ENCODE results near the gene TMEM183A. TPM values are rescaled to one million over a fixed set of nuclear protein-coding genes. Genes with fewer than 3 reads are reported as not detected.
A peak's percentile ranks its signal among the peaks of the same experiment; 100 is the strongest.

The TMEM183A gene, protein sequence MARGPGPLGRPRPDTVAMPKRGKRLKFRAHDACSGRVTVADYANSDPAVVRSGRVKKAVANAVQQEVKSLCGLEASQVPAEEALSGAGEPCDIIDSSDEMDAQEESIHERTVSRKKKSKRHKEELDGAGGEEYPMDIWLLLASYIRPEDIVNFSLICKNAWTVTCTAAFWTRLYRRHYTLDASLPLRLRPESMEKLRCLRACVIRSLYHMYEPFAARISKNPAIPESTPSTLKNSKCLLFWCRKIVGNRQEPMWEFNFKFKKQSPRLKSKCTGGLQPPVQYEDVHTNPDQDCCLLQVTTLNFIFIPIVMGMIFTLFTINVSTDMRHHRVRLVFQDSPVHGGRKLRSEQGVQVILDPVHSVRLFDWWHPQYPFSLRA
- total RNA-seq (2012; rRNA removed) (63.1 and 68.0 TPM in 2 replicates), polyA plus RNA-seq (2012; rRNA removed) (52.8 and 56.8 TPM in 2 replicates), Bru-seq, nascent RNA (percentile 78 among the genes with signal in this experiment), BruChase-seq, experiment 1, labeled RNA remaining after a 6-hour chase (percentile 76 among the genes with signal in this experiment), BruChase-seq, experiment 2, labeled RNA remaining after a 2-hour chase (percentile 68 among the genes with signal in this experiment)
- 20.7 and 41.4 TPM in 2 replicates for polyA plus RNA-seq (2012; cell fraction: cytosol; rRNA removed)
- 38.3 and 88.4 TPM in 2 replicates for polyA plus RNA-seq (2012; cell fraction: nucleus; rRNA removed; ENCODE audit: low replicate concordance)
- long read RNA-seq, transcript TMEM183A-201 (8 exons, 3,019 nt) = major isoform, 54 of 90 reads
- long read RNA-seq, partial matches to known transcripts = 16 of 90 reads
- long read RNA-seq, other reads (novel, unspliced or antisense) = 20 of 90 reads

DNA sequence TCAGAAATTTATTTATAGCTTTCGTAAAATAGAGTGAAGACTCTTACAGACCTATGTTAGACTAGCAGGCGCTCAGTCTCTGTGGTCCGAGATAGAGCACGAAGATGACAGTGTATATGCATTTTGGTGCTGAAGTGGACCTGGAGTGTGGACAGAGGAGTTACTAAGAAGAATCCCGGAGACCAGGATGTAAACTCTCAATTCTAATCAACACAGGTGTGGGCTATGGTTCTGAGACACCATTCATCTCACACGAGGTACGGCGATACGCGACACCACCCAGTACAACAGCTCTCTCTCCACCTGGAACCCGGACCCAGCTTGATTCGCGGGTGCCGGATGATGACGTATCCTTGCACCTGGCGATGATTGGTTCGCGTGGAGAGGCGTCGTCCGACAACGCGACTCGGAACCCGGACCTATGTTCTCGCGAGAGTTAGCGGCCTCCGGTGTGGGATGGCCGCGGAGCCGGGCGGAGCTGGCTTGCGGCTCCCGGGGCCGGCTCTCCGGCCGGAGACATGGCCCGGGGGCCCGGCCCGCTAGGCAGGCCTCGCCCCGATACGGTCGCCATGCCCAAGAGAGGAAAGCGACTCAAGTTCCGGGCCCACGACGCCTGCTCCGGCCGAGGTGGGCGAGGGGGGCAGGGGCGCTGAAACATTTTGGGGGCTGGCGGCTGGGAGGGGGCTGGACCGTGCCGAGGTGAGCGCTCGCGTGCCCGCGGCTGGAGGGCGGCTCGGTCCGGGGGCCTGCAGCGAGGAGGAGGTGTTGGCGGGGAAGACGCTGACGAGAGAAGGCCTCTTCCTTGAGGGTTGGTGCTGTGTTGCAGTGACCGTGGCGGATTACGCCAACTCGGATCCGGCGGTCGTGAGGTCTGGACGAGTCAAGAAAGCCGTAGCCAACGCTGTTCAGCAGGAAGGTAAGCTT is at the start of gene TMEM183A:
TSS of gene TMEM183A (plus strand) at position 427 of the 924 bp plus-strand sequence. CDS start at position 519, 92 bp downstream.
- POLR2A ChIA-PET (ENCODE audit: unreplicated experiment) = no interaction called here
- peak within 1 kb of the TSS; percentile 96 for H3K14ac ChIP-seq (replicated peaks; ENCODE audit: low read depth, low read length)
- H2BK120ac ChIP-seq (ENCODE audit: low read depth, low read length) = peak within 1 kb of the TSS; percentile 28
- peaks cover 13% of the 10 kb centered on the region for H4K20me1 ChIP-seq (ENCODE audit: insufficient read depth, low read length)
- ATAC-seq (ENCODE audit: low read depth) = peak; percentile 97
- peak; percentile 97 for DNase-seq
- dilution Hi-C loops (cut with HindIII; ENCODE audit: low sequenced_read_pairs, unreplicated experiment) (no loop called here), in situ Hi-C loops (cut with MboI; ENCODE audit: low sequenced_read_pairs) (no loop called here), intact Hi-C loops (cut with micrococcal nuclease) (no loop called here)
- WGBS, 2 experiments (ENCODE audit: extremely low coverage in 2 of 2, insufficient read length in 1 of 2) = 1% methylated on average over 24 of the region's 78 CpGs; no CpG with 5 or more reads in 1 of the 2 experiments
- H3K9me3 ChIP-seq (ENCODE audit: control insufficient read depth, insufficient read depth, low read length) = no peaks in the 10 kb centered on the region
- BruUV-seq (replicated peaks) = no TSS peak
- peak within 1 kb of the TSS; percentile 83 for H3K9ac ChIP-seq (ENCODE audit: low read depth, low read length)
- H2AK5ac ChIP-seq (ENCODE audit: low read depth, low read length) = peak within 1 kb of the TSS; percentile 90
- H3K4me3 ChIP-seq (ENCODE audit: insufficient read depth, low read depth, low read length) = peak within 1 kb of the TSS; percentile 58
- peaks cover 5 to 21% of the 10 kb centered on the region in 2 experiments; a peak in 3 of 4 replicates for H3K79me1 ChIP-seq (ENCODE audit: low read depth in 1 of 2, low read length in 2 of 2)
- H3K4me1 ChIP-seq (ENCODE audit: control insufficient read depth, insufficient read depth, low read length) = no peaks in the 10 kb centered on the region
- peak within 1 kb of the TSS; percentile 98 for H2AFZ ChIP-seq (replicated peaks; ENCODE audit: low read length, poor library complexity)
- peak within 1 kb of the TSS; percentile 1; the same call in 1 of the 2 replicates for H3K18ac ChIP-seq (ENCODE audit: low read depth, low read length)
- H3K56ac ChIP-seq (ENCODE audit: extremely low read depth, insufficient read depth, low read length) = peak within 1 kb of the TSS; percentile 91
- no peak within 1 kb of the TSS for H2BK20ac ChIP-seq (ENCODE audit: low read depth, low read length)
- H3K9me1 ChIP-seq (ENCODE audit: insufficient read depth, low read length) = no peaks in the 10 kb centered on the region
- peak within 1 kb of the TSS; percentile 91 for H3K4ac ChIP-seq (ENCODE audit: low read depth, low read length)
- H3K23ac ChIP-seq (ENCODE audit: low read depth, low read length) = peak within 1 kb of the TSS; percentile 83
- H3K27me3 ChIP-seq (ENCODE audit: control insufficient read depth, insufficient read depth, low read length) = no peaks in the 10 kb centered on the region
- H2AK9ac ChIP-seq (replicated peaks; ENCODE audit: low read depth, low read length, poor library complexity) = peak within 1 kb of the TSS; percentile 94
- H4K8ac ChIP-seq (ENCODE audit: low read depth in 2 of 2, low read length in 2 of 2) = peak within 1 kb of the TSS; percentile 67 to 100
- peak within 1 kb of the TSS; percentile 96 for H3K4me2 ChIP-seq (ENCODE audit: low read depth, low read length)
- H4K91ac ChIP-seq (ENCODE audit: insufficient read depth, low read depth, low read length) = peak within 1 kb of the TSS; percentile 62
- peak within 1 kb of the TSS; percentile 46 for H2BK5ac ChIP-seq (ENCODE audit: low read depth, low read length, poor library complexity, severe bottlenecking)
- peak within 1 kb of the TSS; percentile 86 for H4K5ac ChIP-seq (ENCODE audit: low read depth, low read length)
- peaks cover 4% of the 10 kb centered on the region for H3K36me3 ChIP-seq (ENCODE audit: control insufficient read depth, insufficient read depth, low read length)
- H2BK15ac ChIP-seq (ENCODE audit: low read depth, low read length) = no peak within 1 kb of the TSS; the same call in 2 of the 3 replicates
- H3K27ac ChIP-seq (ENCODE audit: insufficient read depth, low read length) = peak within 1 kb of the TSS; percentile 75
- CTCF ChIA-PET = interaction anchor here (0.8 kb wide), 1 partner anchor 9 kb away, joined by 3 read pairs; no protein-coding TSS in a partner anchor
- TF ChIP-seq RCOR1 (IDR thresholded peaks at IDR 0.05; ENCODE audit: insufficient replicate concordance, low read length) (no peak), ELK1 (IDR thresholded peaks at IDR 0.05; ENCODE audit: borderline replicate concordance, low read depth, low read length) (no peak), MAFK (IDR thresholded peaks at IDR 0.05; ENCODE audit: low read depth, low read length) (no peak), MAZ (IDR thresholded peaks at IDR 0.05; ENCODE audit: borderline replicate concordance, low read depth, low read length) (peak; percentile 18; the same call in 1 of the 2 replicates), CEBPB (IDR thresholded peaks at IDR 0.05; ENCODE audit: low read depth, low read length) (no peak), FOS (IDR thresholded peaks at IDR 0.05; ENCODE audit: low read depth, low read length) (peak; percentile 28; the same call in 1 of the 2 replicates), BHLHE40 (IDR thresholded peaks at IDR 0.05; ENCODE audit: low read depth, low read length) (peak; percentile 82), SMC3 (IDR thresholded peaks at IDR 0.05; ENCODE audit: low read depth, low read length) (no peak), POLR2A (IDR thresholded peaks at IDR 0.05; ENCODE audit: low read depth, low read length) (peak; percentile 82)
- TF ChIP-seq, protein P1, sequence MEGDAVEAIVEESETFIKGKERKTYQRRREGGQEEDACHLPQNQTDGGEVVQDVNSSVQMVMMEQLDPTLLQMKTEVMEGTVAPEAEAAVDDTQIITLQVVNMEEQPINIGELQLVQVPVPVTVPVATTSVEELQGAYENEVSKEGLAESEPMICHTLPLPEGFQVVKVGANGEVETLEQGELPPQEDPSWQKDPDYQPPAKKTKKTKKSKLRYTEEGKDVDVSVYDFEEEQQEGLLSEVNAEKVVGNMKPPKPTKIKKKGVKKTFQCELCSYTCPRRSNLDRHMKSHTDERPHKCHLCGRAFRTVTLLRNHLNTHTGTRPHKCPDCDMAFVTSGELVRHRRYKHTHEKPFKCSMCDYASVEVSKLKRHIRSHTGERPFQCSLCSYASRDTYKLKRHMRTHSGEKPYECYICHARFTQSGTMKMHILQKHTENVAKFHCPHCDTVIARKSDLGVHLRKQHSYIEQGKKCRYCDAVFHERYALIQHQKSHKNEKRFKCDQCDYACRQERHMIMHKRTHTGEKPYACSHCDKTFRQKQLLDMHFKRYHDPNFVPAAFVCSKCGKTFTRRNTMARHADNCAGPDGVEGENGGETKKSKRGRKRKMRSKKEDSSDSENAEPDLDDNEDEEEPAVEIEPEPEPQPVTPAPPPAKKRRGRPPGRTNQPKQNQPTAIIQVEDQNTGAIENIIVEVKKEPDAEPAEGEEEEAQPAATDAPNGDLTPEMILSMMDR (conservative IDR thresholded peaks at IDR 0.05; ENCODE audit: low read depth, low read length) = no peak
